ENCODE data around the gene DENND1A.

DNA sequence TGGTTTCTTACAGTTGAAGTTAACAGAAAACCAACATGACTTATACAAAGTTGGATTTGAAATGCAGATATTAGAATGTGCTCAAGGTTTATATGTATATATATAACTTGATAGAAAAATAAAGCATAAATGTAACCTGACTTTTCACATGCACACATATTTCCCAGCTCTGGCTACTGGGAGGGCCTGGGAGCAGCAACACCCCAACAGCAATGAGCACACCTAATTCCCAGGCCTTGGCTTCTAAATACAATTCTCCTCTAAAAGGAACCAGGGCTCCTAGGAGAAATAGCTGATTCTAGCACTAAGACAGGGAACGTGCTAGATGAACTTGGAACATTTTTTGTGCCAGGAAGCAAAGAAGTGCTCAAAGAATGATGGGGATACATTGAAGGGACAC, 42.1 kb downstream of the DENND1A start:
- TF ChIP-seq, protein P1, sequence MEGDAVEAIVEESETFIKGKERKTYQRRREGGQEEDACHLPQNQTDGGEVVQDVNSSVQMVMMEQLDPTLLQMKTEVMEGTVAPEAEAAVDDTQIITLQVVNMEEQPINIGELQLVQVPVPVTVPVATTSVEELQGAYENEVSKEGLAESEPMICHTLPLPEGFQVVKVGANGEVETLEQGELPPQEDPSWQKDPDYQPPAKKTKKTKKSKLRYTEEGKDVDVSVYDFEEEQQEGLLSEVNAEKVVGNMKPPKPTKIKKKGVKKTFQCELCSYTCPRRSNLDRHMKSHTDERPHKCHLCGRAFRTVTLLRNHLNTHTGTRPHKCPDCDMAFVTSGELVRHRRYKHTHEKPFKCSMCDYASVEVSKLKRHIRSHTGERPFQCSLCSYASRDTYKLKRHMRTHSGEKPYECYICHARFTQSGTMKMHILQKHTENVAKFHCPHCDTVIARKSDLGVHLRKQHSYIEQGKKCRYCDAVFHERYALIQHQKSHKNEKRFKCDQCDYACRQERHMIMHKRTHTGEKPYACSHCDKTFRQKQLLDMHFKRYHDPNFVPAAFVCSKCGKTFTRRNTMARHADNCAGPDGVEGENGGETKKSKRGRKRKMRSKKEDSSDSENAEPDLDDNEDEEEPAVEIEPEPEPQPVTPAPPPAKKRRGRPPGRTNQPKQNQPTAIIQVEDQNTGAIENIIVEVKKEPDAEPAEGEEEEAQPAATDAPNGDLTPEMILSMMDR (IDR thresholded peaks at IDR 0.05; ENCODE audit: insufficient read depth, low read depth, low read length), result no peak
- no peak for TF ChIP-seq EZH2 (IDR thresholded peaks at IDR 0.05; ENCODE audit: insufficient read depth, low read length)

Measured in astrocyte (in vitro differentiated cells and primary cell).